Prostate gland (tissue), 2 donors: ENCODE data around the gene SNRNP40. TPM values are rescaled to one million over a fixed set of nuclear protein-coding genes. Genes with fewer than 3 reads are reported as not detected.
A peak's percentile ranks its signal among the peaks of the same experiment; 100 is the strongest.

ENCODE experiments used
- DNase-seq: peaks from one replicate; pipeline ENCODE4 v3.0.0-alpha.2; 2019; ENCODE audit warnings: low spot score
- H3K27ac ChIP-seq, 2 donors: fragments of 200-600 bp; sonication (generic); 2 replicates each; pipeline ENCODE4 v1.5.1; 2017 to 2019
- H3K27me3 ChIP-seq: fragments of 200-600 bp; sonication (generic); replicated peaks from 2 replicates; pipeline ENCODE4 v1.5.1; 2019; ENCODE audit not compliant: insufficient read depth
- H3K36me3 ChIP-seq, 2 donors: fragments of 200-600 bp; sonication (generic); 1 replicate in 1 of 2; 2 replicates in 1 of 2; pipeline versions ENCODE4 v1.5.1 to v1.8.1; 2017 to 2019
- H3K4me1 ChIP-seq: fragments of 200-600 bp; sonication (generic); replicated peaks from 2 replicates; pipeline ENCODE4 v1.5.1; 2019
- H3K4me3 ChIP-seq, 2 donors: fragments of 200-600 bp; sonication (generic); 2 replicates each; pipeline ENCODE4 v1.5.1; 2017 to 2019
- H3K9me3 ChIP-seq: fragments of 200-600 bp; sonication (generic); 2 replicates; pipeline ENCODE4 v1.5.1; 2017
- POLR2A ChIP-seq: fragments of 450-650 bp; IDR thresholded peaks from one replicate; pipeline ENCODE4 v1.6.1; 2016; ENCODE audit warnings: antibody characterized with exemption, mild to moderate bottlenecking
- POLR2AphosphoS5 ChIP-seq: sonication (generic); formaldehyde crosslinking; IDR thresholded peaks from one replicate; pipeline ENCODE4 v1.6.1; 2017; ENCODE audit warnings: antibody characterized with exemption
- WGBS: methylation state at CpG from one replicate; pipeline ENCODE4 v1.1.5; 2018; 5-methylcytosine and 5-hydroxymethylcytosine counted together
- intact Hi-C: fragments of 100-400 bp; cut with DNase I; formaldehyde crosslinking; loops from one replicate; pipeline ENCODE4 v1.14.2; 2022
- total RNA-seq, 2 donors: library from RNA; depleted of rRNA; stranded (reverse); fragments of >200 nt; gene quantifications; one replicate each; pipeline ENCODE4 v1.1.0, GENCODE V29; 2016
- TF ChIP-seq, protein P1 (sequence below), 4 experiments: fragments of 200-600 bp in 2 of 4; fragments of 450-650 bp in 2 of 4; sonication (generic) in 2 of 4; IDR thresholded peaks; 1 replicate in 3 of 4; 2 replicates in 1 of 4; pipeline ENCODE4 v1.5.1; 2016 to 2019; ENCODE audit warnings: antibody characterized with exemption in 4 of 4, mild to moderate bottlenecking in 2 of 4, moderate library complexity in 2 of 4

The SNRNP40 gene
- total RNA-seq, result 10 to 100 TPM; 58.7 to 65.4 TPM

DNA sequence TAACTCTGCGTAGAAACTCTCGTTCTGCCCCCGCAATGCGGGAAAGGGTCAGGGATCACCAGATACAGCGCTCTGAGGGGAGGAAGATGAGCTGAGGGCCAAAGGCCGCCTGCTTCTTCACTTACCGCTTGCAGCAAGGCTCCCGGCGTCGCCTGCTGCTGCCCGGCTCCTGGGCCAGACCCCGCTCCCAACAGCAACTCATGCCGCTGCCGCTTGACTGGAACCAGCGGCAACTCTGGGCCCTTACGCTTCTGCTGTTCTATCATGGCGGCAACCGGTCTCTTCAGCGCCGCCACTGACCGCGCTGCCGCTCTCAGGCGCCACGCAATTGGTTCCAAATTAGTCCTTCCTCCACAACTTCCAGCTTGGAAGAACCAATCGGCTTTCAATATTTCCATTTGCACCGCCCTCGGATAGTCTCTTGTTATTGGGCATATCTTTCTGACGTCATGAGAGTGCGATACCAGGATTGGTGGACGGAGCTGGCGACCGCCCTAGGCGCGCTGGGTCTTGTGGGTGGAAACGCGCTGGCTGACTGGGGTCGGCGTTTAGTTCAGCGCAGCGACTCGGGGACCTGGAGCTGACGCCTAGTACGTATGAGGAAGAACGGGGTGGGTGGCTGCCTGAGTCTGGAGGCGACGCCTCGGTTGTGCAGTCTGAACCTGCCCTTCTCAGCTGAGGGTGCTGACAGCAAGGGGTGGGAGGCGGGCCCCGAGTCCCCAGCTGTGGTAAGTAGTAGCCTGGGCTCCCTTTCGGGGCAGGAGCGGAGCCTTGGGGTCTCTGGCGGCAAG is at the start of gene SNRNP40, which contains the start of gene ZCCHC17:
Gene SNRNP40, minus strand, starts transcription at position 303 of the 791 bp plus-strand sequence. Its CDS starts 37 bp downstream, at position 266.
Gene ZCCHC17, plus strand, starts transcription at position 547 of the 791 bp plus-strand sequence. CDS start 13,067 bp downstream, outside the sequence.
- no peaks in the 10 kb centered on the region for H3K9me3 ChIP-seq
- peak; percentile 99 for TF ChIP-seq POLR2AphosphoS5
- TF ChIP-seq, protein P1, sequence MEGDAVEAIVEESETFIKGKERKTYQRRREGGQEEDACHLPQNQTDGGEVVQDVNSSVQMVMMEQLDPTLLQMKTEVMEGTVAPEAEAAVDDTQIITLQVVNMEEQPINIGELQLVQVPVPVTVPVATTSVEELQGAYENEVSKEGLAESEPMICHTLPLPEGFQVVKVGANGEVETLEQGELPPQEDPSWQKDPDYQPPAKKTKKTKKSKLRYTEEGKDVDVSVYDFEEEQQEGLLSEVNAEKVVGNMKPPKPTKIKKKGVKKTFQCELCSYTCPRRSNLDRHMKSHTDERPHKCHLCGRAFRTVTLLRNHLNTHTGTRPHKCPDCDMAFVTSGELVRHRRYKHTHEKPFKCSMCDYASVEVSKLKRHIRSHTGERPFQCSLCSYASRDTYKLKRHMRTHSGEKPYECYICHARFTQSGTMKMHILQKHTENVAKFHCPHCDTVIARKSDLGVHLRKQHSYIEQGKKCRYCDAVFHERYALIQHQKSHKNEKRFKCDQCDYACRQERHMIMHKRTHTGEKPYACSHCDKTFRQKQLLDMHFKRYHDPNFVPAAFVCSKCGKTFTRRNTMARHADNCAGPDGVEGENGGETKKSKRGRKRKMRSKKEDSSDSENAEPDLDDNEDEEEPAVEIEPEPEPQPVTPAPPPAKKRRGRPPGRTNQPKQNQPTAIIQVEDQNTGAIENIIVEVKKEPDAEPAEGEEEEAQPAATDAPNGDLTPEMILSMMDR (IDR thresholded peaks at IDR 0.05), result peak in 2 of 4 experiments; percentile 12 to 42
- TF ChIP-seq POLR2A, result peak; percentile 88
- H3K4me3 ChIP-seq, result peak within 1 kb of the TSS; percentile 83 to 94
- H3K27ac ChIP-seq, result peak within 1 kb of the TSS; percentile 69 to 81
- H3K4me1 ChIP-seq, result peaks cover 7% of the 10 kb centered on the region
- intact Hi-C loops, result loop anchor here (5.0 kb wide), 1 partner anchor 76 kb away; the partner anchor contains the start of gene FABP3
- under 1% methylated on average over 50 of the region's 53 CpGs for WGBS
- H3K27me3 ChIP-seq, result no peaks in the 10 kb centered on the region
- peak; percentile 97 for DNase-seq
- no peaks in the 10 kb centered on the region for H3K36me3 ChIP-seq

DNA sequence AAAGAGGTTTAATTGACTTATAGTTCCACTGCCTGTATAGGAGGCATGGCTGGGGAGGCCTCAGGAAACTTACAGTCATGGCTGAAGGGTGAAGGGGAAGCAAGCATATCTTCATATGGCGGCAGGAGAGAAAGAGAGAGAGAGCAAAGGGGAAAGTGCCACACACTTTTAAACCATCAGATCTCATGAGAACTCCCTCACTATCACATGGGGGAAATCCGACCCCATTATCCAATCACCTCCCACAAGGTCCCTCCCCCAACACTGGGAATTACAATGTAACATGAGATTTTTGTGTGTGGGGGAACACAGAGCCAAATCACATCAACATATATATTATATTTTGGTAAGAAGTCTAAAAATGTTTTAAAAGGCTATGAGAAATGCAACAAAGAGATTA is 49.0 kb upstream of the SNRNP40 start:
- no peak for TF ChIP-seq POLR2A
- TF ChIP-seq, protein P1 (IDR thresholded peaks at IDR 0.05), result no peak
- TF ChIP-seq POLR2AphosphoS5, result no peak
- Histone ChIP-seq H3K36me3 (no peaks in the 10 kb centered on the region), H3K27me3 (no peaks in the 10 kb centered on the region), H3K4me1 (no peaks in the 10 kb centered on the region), H3K9me3 (no peaks in the 10 kb centered on the region), H3K27ac (no peak overlapping the region), H3K4me3 (no peak overlapping the region)
- intact Hi-C loops, result no loop called here
- 96% methylated on average over 2 of the region's 2 CpGs for WGBS
- DNase-seq, result no peak

DNA sequence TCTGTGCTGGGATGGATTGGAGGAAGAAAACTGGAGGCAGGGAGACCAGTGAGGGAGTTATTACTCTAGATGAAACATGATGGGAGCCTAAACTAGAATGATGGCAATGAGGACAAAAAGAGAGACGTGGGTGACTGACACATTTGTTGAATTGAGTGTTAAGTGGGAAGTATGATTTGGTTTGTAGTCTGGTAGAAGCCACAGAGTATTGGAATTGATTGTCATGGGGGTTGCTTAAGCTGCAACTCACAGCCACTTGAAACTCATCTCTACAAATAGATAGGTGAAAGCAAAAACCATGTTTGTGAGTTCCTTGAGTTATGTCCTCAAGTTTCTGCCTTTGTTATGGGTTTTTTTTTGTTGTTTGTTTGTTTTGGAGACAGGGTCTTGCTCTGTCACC is 47.9 kb upstream of the SNRNP40 start:
- WGBS, result 37% methylated on average over 1 of the region's 1 CpG
- Histone ChIP-seq H3K4me3 (no peak overlapping the region), H3K36me3 (no peaks in the 10 kb centered on the region), H3K27ac (no peak overlapping the region), H3K9me3 (no peaks in the 10 kb centered on the region), H3K27me3 (no peaks in the 10 kb centered on the region), H3K4me1 (no peaks in the 10 kb centered on the region)
- intact Hi-C loops, result no loop called here
- DNase-seq, result no peak
- no peak for TF ChIP-seq POLR2A
- TF ChIP-seq, protein P1 (IDR thresholded peaks at IDR 0.05), result no peak
- TF ChIP-seq POLR2AphosphoS5, result no peak

DNA sequence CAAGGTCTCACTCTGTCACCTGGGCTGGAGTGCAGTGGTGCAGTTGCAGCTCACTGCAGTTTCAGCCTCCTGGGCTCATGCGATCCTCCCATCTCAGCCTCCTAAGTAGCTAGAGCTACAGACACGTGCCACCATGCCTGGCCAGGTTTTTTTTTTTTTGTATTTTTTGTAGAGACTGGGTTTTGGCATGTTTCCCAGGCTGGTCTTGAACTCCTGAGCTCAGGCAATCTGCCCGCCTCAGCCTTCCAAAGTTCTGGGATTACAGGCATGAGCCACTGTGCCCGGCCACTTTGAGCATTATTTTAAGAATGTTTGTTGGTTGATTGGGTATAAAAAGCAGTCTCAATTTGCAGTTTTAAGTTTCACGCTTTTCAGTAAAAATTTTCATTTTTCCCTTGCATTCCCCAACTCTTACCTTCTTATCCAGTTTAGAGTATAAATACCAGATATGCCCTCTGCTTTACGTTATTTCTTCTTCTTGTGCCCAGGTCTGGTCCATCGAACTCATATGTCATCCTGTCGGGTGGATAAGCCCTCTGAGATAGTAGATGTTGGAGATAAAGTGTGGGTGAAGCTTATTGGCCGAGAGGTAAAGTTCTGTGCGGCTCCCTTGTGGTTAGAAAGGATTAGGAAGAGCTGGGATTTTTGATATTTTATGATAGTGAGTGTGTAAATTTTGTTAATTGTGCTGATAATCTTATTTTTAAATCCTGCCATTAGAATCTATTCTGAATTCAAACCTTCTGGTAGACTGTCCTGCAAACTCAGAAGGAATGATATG is 40.3 kb upstream of the SNRNP40 start:
- Histone ChIP-seq H3K36me3 (no peaks in the 10 kb centered on the region), H3K4me1 (no peaks in the 10 kb centered on the region), H3K9me3 (no peaks in the 10 kb centered on the region), H3K27me3 (no peaks in the 10 kb centered on the region), H3K4me3 (no peak overlapping the region), H3K27ac (no peak overlapping the region)
- DNase-seq, result no peak
- intact Hi-C loops, result loop anchor here (5.0 kb wide), 1 partner anchor 155 kb away; no protein-coding TSS in a partner anchor
- 76% methylated on average over 10 of the region's 10 CpGs for WGBS
- TF ChIP-seq, protein P1 (IDR thresholded peaks at IDR 0.05), result no peak
- TF ChIP-seq POLR2A (no peak), POLR2AphosphoS5 (no peak)
